Hypothalamus (tissue), 51 donors: Measurements from ENCODE around the gene FSIP1.

Experiments
- DNase-seq, 51 donors: peaks; one replicate each; lab custom pipeline; 2025; lab: John Stamatoyannopoulos, UW

FSIP1 gene

GRCh38 chr15:39586387-39587095 lies 196.1 kb downstream of the FSIP1 start:
- no peak for DNase-seq

DNA sequence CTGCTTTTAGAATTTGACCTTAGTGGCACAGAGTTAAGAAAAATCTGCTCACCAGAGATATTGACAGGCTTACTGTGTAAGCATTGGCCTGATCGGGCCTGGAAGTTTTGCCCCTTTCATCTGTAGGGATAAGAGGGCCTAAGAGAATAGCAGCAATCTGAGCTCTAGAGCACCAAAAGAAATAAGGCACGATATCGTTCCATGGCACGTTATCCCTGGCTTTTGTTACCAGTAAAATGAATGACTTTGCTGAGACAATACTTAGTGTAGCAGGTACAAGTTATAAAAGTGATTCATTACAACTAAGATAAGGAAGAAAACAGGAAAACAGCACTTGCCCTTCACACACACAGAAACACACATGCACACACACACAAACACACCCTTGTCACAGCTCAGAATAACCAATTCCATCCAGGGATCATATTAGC lies 196.8 kb downstream of the FSIP1 start:
- DNase-seq: no peak

GRCh38 chr15:39585389-39585841 lies 197.2 kb downstream of the FSIP1 start:
- DNase-seq: no peak

DNA sequence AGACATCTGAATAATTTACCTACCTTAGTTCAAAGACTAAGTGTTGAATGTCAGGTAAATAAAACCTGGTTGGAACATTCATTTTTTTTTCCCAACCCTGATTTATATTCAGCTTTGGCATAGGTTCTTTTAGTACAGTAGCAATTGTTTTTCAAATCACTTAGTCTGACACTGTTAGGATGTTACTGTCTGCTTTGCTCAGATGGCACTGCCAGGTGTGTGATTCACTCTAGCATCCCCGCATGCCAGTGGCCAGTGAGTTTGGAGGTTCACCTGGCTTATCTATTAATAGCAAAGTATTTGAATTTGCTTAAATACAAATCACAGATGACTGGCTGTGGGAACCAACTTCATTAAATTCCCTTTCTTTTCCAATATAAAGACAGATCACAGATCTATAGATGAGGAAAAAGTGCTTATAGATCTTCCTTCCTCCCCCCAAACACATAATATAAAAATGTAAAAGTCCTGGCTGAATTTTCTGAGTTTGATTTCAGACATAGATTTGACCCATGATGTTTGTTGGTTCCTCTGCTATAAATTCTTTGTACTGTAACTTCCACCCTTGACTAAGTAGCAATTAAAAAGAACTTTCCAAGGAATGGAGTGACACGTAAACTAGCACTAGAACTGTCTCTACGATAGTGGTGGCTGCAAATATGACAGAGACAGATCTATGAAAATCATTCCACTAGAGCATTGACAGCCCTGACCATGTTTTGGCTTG lies 197.8 kb downstream of the FSIP1 start:
- DNase-seq: peak in 1 of 51 donors; percentile 17

DNA sequence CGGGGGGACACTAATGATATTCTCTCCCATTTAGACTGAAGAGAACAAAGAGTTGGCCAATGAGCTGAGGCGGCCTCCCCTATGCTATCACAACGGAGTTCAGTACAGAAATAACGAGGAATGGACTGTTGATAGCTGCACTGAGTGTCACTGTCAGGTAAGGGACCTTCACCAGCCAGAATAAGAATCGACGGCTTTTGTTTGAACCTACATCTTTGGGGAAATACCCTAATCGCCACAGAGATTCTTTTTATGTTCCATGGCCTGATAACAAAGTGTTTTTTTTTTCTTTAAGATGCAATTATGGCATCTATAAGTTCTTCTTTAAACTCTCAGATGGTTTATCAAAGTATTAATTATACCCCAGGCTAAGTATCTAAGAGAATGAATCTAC lies 198.4 kb downstream of the FSIP1 start:
- no peak for DNase-seq

DNA sequence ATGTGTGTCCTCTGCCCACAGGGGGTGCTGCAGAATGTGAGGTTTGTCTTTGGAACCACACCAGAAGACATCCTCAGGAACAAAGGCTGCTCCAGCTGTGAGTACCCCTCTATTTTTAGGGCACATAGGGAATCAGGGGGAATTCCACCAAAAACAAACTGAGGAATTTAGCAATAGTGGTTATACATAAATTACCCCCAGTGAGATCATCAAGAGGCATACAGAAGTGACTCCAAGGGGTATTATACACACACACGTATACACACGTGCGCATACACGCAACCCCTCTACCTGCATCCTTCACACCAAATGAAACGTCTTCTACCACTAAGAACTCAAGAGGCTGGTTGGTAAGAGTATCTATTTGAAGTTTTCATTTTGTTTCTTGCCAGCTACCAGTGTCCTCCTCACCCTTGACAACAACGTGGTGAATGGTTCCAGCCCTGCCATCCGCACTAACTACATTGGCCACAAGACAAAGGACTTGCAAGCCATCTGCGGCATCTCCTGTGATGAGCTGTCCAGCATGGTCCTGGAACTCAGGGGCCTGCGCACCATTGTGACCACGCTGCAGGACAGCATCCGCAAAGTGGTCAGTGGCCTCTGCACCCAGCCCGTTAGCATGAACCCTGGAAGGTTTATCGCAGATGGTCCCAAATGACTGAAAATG lies 198.9 kb downstream of the FSIP1 start:
- peak in 1 of 51 donors; percentile 3 for DNase-seq

- peak in 1 of 51 donors; percentile 17 for DNase-seq
Observed at GRCh38 chr15:39582977-39583595, 199.6 kb downstream of the FSIP1 start.

- no peak for DNase-seq
Observed at GRCh38 chr15:39582286-39582976, 200.2 kb downstream of the FSIP1 start.

DNA sequence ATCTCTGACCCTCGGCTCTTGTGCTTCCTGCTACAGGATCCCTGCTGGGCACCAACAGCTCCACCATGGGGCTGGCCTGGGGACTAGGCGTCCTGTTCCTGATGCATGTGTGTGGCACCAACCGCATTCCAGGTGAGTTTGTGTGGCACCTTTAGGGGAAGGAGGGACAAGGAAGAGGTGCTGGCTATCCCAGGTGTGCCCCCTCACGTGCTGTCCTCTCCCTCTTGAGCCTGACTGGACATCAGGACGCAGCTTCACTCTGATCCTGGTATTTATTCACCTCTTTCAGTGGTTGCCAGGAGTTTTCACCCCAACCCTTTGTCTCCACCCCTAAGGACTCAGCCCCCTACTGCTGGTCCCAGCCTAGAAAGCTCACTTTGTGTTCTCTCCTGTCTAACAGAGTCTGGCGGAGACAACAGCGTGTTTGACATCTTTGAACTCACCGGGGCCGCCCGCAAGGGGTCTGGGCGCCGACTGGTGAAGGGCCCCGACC lies 200.8 kb downstream of the FSIP1 start:
- peak in 2 of 51 donors; percentile 0 to 2 for DNase-seq

- no peak for DNase-seq
Observed at GRCh38 chr15:39581242-39581792, 201.3 kb downstream of the FSIP1 start.

GRCh38 chr15:39580485-39581241 lies 202.0 kb downstream of the FSIP1 start, which contains the start of gene THBS1:
Gene THBS1 (plus strand): TSS chr15:39581079. CDS start chr15:39581858, 779 bp downstream.
- peak in 6 of 51 donors; percentile 13 to 35 (median 20) for DNase-seq

DNA sequence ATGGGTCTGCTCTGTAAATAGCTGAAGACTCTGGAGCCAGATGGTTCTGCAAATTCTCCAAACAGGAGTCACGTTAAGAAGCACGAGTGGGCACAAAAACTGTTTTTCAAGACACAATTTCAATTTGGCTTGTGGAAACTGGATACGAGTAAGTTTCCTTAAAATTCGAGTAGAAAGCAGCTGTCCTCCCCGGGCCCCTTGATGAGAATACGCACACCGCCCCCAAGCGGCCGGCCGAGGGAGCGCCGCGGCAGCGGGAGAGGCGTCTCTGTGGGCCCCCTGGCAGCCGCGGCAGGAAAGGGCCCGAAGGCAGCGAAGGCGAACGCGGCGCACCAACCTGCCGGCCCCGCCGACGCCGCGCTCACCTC lies 202.5 kb downstream of the FSIP1 start:
- DNase-seq: peak in 47 of 51 donors; percentile 7 to 84 (median 56)

- peak in 13 of 51 donors; percentile 4 to 68 (median 13) for DNase-seq
Observed at GRCh38 chr15:39579487-39580116, 203.0 kb downstream of the FSIP1 start.

DNA sequence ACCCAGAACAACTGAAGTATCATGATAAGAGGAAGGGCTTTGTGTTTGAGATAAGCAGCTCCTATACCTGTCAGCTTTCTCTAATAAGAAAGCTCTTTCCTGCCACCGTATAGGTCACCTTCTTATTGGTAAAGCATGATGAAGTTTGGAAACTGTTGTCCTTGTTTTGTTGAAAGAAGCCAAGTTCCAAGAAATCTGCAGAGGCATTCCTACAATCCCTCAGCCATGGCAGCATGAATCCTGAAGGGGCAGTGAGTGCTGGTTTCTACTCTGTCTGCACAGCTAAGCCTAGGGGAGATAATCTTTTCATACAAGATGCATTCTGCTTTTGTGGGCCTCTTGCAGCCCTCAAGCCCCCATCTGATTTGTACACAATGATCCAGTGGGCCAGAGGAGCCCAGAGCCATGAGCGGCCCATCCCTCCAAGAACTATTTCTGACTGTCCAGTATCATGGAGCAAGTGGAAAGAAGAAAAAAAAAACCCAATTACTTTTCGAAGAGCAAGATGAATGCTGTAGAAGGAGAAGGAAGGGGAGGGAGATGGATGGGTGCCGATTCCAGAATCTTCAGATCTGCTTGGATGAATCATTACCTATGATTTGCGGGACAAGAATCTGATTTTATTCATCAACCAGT lies 203.7 kb downstream of the FSIP1 start:
- no peak for DNase-seq

DNA sequence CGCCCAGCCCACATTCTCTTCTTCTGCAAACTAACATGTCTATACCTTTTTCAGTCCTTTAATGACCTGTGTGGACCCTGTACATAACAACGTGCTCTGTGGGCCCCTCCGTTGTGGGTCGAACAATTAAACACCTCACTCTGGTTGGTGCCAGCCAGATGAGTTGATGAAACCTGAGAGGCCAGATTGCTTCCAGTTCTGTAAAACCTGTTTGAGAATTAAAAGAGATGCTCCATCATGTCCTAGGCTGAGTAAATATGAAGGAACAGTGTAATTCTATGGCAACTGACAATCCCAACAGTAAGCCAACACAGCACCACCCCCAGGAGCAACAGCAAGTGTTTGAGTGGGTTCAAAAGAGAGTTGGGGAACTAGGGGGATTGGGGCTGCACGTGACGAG lies 207.5 kb downstream of the FSIP1 start:
- DNase-seq: no peak

GRCh38 chr15:39574427-39574826 lies 208.2 kb downstream of the FSIP1 start:
- DNase-seq: no peak

DNA sequence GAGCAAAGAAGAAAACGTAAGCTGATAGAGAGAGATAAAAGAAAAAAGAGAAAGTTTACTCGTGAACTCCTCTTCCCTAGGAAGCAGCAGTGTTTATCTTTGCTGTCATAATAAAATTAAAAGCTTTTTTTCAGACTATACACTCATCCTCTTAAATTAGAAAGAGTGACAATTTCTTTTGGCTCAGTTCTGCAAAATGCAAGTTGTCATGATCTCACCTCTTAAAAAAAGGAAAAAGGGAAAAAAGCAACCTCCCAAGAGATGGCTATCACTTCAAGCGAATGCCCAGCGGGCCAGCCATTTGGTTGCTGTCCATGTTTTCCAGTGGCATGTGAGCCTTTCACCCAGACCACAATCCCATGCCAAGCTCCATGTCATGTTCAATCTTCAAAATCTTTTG lies 208.8 kb downstream of the FSIP1 start:
- DNase-seq: no peak

DNA sequence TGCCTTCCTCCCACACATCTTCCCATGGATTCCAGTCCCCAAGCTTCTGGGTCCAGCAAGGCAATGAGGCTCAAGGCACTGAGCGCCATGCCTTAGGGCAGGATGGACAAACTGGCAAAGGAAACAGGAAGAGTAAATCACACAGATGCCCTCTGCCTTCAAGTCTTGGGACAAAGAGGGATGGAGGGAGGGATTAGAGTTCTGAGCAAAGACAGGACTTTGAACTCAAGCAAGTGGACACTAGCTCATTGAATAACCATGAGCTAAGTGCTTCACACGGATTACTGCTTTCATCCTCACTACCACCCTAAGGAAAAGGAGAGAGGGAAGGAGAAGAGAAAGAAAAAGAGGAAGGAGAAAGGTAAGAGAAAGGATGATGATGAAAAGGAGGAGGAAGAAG lies 209.4 kb downstream of the FSIP1 start:
- no peak for DNase-seq
